ENCODE measurements around the gene CDADC1. TPM values are rescaled to one million over a fixed set of nuclear protein-coding genes. Genes with fewer than 3 reads are reported as not detected.
A peak's percentile ranks its signal among the peaks of the same experiment; 100 is the strongest.

CDADC1 gene
- total RNA-seq, 2 experiments from 2014 or later, result 9.1 to 11.3 TPM

DNA sequence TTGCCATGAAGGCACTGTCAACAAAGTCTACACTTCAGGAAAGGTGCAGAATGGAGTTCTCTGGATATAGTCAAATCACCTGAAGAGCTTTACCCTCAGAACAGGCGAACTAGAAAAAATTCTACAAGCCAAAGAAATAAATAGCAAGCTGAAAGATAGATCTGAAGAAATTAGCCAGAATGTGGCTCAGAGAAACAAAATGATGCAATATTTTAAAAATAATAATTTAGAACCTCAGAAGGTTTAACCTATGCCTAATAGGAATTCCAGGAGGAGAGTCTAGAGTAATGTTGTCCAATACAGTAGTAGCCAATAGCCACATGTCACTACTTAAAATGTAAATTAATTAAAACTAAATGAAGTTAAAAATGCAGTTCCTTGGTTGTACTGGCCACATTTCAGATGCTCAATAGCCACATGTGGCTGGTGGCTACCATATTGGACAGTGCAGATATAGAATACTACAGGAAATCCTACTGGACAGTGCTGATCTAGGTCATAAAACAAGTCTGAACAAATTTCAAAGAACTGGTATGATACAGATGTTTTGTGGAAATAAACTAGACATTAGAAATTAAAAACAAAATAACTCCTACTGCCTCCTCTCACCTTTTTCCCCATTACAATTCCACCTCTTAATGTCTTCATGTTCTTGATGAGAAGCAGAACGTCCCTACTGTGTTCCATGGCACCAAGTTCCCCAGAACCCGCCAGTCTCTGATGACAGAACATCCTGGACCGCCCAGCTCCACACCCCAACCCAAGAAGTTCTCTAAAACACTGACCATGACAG lies 679 bp upstream of the CDADC1 start:
- peaks cover 7% of the 10 kb centered on the region for H3K27me3 Mint-ChIP-seq
- Histone ChIP-seq H3K27me3 (ENCODE audit: control insufficient read depth in 1 of 2, insufficient read depth in 2 of 2, low read length in 2 of 2) (peaks cover 0 to 3% of the 10 kb centered on the region in 2 experiments), H3K36me3 (ENCODE audit: insufficient read depth, low read length) (no peaks in the 10 kb centered on the region), H3K27ac (ENCODE audit: low read depth in 1 of 2, low read length in 2 of 2) (peak overlapping the region; percentile 36 to 85), H3K4me3 (ENCODE audit: low read length) (peak overlapping the region; percentile 65), H3K9me3 (ENCODE audit: control insufficient read depth in 1 of 2, insufficient read depth in 1 of 2, low read length in 2 of 2) (no peaks in the 10 kb centered on the region), H3K4me1 (ENCODE audit: insufficient read depth, low read length) (peaks cover 21% of the 10 kb centered on the region)
- ChIA-PET POLR2A (interaction anchor here (0.5 to 2.9 kb wide), 8 partner anchors 11 to 1209 kb away, joined by 3 to 26 read pairs (median 5); partner anchors contain the start of genes CAB39L, FNDC3A, NUDT15 and RCBTB2), CTCF (interaction anchor here (1.5 kb wide), 1 partner anchor 35 kb away, joined by 4 read pairs; no protein-coding TSS in a partner anchor)
- ATAC-seq (ENCODE audit: poor library complexity) (peak; percentile 30), DNase-seq (peak in 1 of 14 experiments; percentile 8)
- H3K4me3 Mint-ChIP-seq, result peak overlapping the region; percentile 93
- H3K27ac Mint-ChIP-seq, result peak overlapping the region; percentile 95
- H3K4me1 Mint-ChIP-seq (ENCODE audit: low read depth), result peaks cover 42% of the 10 kb centered on the region
- no peaks in the 10 kb centered on the region for H3K9me3 Mint-ChIP-seq
- intact Hi-C loops (cut with DNase I, micrococcal nuclease), result no loop called here
- TF ChIP-seq, protein P1, sequence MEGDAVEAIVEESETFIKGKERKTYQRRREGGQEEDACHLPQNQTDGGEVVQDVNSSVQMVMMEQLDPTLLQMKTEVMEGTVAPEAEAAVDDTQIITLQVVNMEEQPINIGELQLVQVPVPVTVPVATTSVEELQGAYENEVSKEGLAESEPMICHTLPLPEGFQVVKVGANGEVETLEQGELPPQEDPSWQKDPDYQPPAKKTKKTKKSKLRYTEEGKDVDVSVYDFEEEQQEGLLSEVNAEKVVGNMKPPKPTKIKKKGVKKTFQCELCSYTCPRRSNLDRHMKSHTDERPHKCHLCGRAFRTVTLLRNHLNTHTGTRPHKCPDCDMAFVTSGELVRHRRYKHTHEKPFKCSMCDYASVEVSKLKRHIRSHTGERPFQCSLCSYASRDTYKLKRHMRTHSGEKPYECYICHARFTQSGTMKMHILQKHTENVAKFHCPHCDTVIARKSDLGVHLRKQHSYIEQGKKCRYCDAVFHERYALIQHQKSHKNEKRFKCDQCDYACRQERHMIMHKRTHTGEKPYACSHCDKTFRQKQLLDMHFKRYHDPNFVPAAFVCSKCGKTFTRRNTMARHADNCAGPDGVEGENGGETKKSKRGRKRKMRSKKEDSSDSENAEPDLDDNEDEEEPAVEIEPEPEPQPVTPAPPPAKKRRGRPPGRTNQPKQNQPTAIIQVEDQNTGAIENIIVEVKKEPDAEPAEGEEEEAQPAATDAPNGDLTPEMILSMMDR (IDR thresholded peaks at IDR 0.05), result no peak
- H3K36me3 Mint-ChIP-seq (ENCODE audit: low read depth), result peaks cover 22% of the 10 kb centered on the region

DNA sequence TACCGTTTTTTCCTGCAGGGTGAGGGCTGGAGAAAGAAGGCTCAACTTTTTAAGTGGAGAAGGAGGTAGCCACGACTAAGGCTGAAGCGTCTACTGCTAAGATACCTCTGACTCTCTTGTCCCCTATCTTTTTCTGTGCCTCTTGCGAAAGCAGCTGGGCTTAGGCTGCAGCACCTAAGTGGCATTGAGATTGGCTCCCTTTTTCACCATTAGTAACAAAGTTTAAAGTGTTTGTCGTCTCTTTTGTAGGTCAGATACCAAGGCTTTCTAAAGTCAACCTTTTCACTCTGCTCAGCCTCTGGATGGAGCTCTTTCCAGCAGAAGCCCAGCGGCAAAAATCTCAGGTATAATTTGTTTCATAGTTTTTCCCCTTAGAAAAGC lies 887 bp downstream of the CDADC1 start:
- no peaks in the 10 kb centered on the region for H3K9me3 Mint-ChIP-seq
- H3K4me1 ChIP-seq (ENCODE audit: insufficient read depth, low read length), result peaks cover 24% of the 10 kb centered on the region
- TF ChIP-seq, protein P1 (IDR thresholded peaks at IDR 0.05), result no peak
- ATAC-seq (ENCODE audit: poor library complexity) (peak; percentile 30), DNase-seq (peak in 3 of 14 experiments; percentile 8 to 45 (median 34))
- H3K27ac ChIP-seq (ENCODE audit: low read depth in 1 of 2, low read length in 2 of 2), result peak overlapping the region; percentile 36 to 85
- ChIA-PET POLR2A (interaction anchor here (0.8 to 2.9 kb wide), 8 partner anchors 9 to 273 kb away, joined by 3 to 26 read pairs (median 5); partner anchors contain the start of genes CAB39L, FNDC3A and SETDB2), CTCF (interaction anchor here (0.9 to 2.3 kb wide), 6 partner anchors 9 to 749 kb away, joined by 3 to 6 read pairs (median 4); no protein-coding TSS in a partner anchor)
- peaks cover 2% of the 10 kb centered on the region for H3K27me3 Mint-ChIP-seq
- H3K4me1 Mint-ChIP-seq (ENCODE audit: low read depth), result peaks cover 55% of the 10 kb centered on the region
- peak overlapping the region; percentile 65 for H3K4me3 ChIP-seq (ENCODE audit: low read length)
- H3K9me3 ChIP-seq (ENCODE audit: control insufficient read depth in 1 of 2, insufficient read depth in 1 of 2, low read length in 2 of 2), result no peaks in the 10 kb centered on the region
- no peaks in the 10 kb centered on the region for H3K27me3 ChIP-seq (ENCODE audit: control insufficient read depth in 1 of 2, insufficient read depth in 2 of 2, low read length in 2 of 2)
- H3K36me3 ChIP-seq (ENCODE audit: insufficient read depth, low read length), result no peaks in the 10 kb centered on the region
- intact Hi-C loops (cut with DNase I, micrococcal nuclease), result no loop called here
- peaks cover 26% of the 10 kb centered on the region for H3K36me3 Mint-ChIP-seq (ENCODE audit: low read depth)
- peak overlapping the region; percentile 95 for H3K27ac Mint-ChIP-seq
- peak overlapping the region; percentile 93 for H3K4me3 Mint-ChIP-seq

DNA sequence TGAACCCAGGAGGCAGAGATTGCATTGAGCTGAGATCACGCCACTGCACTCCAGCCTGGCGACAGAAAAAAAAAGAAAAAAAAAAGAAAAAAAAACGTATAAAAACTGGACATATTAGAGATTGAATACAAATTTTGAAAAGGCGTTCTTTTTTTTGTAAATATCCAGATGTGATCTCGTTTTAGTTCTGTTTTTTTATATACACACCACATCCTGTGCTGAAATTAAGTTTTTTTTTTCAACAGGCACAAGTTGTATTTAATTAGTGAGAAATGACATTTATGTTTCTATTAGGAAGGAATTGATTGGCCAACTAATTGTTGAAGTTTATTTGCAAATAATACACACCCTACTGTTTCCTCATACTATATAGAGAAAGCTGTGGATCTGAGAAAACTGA lies 3.6 kb downstream of the CDADC1 start:
- peaks cover 50% of the 10 kb centered on the region for H3K36me3 Mint-ChIP-seq (ENCODE audit: low read depth)
- H3K27ac Mint-ChIP-seq, result no peak overlapping the region
- H3K4me1 Mint-ChIP-seq (ENCODE audit: low read depth), result peaks cover 78% of the 10 kb centered on the region
- ATAC-seq (ENCODE audit: poor library complexity), result no peak
- H3K4me3 ChIP-seq (ENCODE audit: low read length), result no peak overlapping the region
- TF ChIP-seq, protein P1 (IDR thresholded peaks at IDR 0.05), result no peak
- H3K9me3 ChIP-seq (ENCODE audit: control insufficient read depth in 1 of 2, insufficient read depth in 1 of 2, low read length in 2 of 2), result no peaks in the 10 kb centered on the region
- intact Hi-C loops (cut with DNase I, micrococcal nuclease), result no loop called here
- H3K27me3 ChIP-seq (ENCODE audit: control insufficient read depth in 1 of 2, insufficient read depth in 2 of 2, low read length in 2 of 2), result no peaks in the 10 kb centered on the region
- H3K36me3 ChIP-seq (ENCODE audit: insufficient read depth, low read length), result peaks cover 16% of the 10 kb centered on the region
- no peaks in the 10 kb centered on the region for H3K27me3 Mint-ChIP-seq
- H3K4me1 ChIP-seq (ENCODE audit: insufficient read depth, low read length), result peaks cover 27% of the 10 kb centered on the region
- no peak overlapping the region for H3K27ac ChIP-seq (ENCODE audit: low read depth in 1 of 2, low read length in 2 of 2)
- DNase-seq, result no peak
- ChIA-PET POLR2A (no interaction called here), CTCF (interaction anchor here (1.9 kb wide), 1 partner anchor 11 kb away, joined by 4 read pairs; no protein-coding TSS in a partner anchor)
- no peak overlapping the region for H3K4me3 Mint-ChIP-seq
- H3K9me3 Mint-ChIP-seq, result no peaks in the 10 kb centered on the region

All from CD4-positive, alpha-beta T cell (primary cell).